Measurements from ENCODE around the gene FOXO1.

Gene FOXO1

GRCh38 chr13:40572961-40573360 is 93.5 kb downstream of the FOXO1 start:
- no peak for DNase-seq

DNA sequence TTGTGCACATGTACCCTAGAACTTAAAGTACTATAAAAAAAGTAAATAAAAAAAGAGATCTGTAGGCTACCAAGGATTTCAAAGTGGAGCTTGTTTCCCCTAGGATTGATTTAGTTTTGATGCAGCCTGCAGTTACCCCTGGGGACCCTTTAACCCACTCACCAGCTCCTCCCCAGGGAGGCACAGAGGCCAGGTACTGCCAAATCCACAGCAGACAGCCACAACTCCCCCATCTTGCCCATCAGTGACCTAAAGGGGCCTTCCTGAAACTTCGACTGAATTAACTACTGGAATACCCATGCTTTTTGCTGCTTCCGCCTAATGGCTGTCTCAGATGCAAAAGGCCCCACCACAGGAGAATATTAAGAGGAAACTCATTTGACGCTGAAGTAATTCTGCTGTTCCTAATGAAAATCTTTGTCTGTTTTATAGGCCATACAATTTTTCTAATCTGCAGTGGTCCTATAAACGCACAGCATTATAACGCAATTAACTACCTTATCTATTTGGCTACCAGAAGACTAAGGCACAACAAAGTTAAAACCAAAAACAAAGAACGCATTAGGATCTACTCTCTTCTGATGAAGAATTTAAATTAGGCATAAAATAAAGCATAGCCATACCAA is 95.0 kb downstream of the FOXO1 start:
- DNase-seq = no peak

DNA sequence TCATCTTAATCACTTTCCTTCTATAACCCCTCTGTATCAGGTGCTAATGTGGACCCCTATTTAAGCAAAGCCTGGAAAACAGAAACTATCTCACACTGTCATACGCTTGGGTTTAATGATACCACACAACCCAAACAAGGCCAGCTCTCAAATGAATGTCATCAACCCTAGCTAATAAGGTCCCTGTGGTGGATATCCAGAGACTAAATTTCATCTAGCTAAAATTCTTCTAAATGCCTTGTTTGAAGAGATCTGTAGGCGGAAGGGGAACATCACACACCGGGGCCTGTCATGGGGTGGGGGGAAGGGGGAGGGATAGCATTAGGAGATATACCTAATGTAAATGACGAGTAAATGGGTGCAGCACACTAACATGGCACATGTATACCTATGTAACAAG is 95.5 kb downstream of the FOXO1 start:
- DNase-seq = no peak

GRCh38 chr13:40569024-40569350 is 97.5 kb downstream of the FOXO1 start:
- DNase-seq = no peak

- no peak for DNase-seq
Measured at GRCh38 chr13:40568246-40569023, 98.0 kb downstream of the FOXO1 start.

DNA sequence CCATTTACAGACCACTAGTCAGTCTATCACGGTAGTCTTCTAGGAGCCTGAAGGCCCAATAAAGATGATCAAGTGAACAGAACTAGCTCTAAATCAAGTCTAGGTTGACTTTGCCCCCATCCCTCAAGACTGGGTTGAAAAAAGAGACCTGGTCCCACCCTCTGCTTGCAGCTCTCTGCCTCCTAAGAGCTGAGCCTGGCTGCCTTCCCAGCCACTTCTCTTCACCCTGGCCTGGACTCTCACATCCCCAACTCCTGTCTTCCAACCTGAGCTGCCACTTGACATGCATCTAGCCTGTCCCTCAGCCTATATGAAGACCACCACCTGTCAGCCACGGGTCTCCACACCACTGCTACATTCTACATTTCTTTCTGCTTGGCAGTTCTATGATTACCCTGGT is 99.6 kb downstream of the FOXO1 start:
- DNase-seq = no peak

DNA sequence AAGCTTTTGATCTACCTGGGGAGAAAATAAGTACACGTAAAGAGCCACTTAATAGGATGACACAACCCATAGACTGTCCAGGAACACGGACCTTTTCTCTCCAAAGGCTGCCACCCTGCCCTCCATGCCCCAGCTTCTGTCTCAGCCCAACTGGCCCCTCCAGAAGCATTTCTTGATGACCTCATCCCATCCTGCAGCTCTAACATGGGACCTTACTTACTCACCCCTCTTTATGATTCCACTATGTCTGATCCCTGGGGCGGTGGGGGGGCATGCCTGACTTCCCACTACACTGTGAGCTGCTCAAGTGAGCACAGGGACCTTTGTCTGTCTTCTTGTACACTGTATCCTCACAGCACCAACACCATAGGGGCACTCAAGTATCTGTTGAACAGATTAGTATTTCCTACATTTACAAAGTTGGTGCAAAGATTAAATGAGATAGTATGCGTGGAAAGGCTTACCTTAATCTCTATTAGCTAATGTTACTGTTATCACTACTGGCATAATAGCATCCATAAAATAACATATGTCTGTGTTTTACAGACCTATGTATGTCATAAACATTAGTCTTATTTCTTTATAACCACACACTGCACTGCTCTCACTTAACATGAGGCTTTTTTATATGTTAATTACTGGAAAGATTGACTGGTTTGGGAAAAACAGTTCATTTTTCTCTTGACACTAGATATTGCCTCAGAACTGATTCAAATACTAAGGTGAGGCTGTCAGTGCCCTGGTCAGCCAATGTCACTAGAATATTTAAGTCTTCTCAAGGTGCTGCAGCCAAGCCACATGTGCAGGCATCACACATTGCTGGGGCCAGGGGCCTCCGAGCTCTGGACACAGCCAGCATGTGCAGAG is 100.9 kb downstream of the FOXO1 start:
- DNase-seq = no peak

GRCh38 chr13:40564342-40565001 is 102.0 kb downstream of the FOXO1 start:
- DNase-seq = no peak

DNA sequence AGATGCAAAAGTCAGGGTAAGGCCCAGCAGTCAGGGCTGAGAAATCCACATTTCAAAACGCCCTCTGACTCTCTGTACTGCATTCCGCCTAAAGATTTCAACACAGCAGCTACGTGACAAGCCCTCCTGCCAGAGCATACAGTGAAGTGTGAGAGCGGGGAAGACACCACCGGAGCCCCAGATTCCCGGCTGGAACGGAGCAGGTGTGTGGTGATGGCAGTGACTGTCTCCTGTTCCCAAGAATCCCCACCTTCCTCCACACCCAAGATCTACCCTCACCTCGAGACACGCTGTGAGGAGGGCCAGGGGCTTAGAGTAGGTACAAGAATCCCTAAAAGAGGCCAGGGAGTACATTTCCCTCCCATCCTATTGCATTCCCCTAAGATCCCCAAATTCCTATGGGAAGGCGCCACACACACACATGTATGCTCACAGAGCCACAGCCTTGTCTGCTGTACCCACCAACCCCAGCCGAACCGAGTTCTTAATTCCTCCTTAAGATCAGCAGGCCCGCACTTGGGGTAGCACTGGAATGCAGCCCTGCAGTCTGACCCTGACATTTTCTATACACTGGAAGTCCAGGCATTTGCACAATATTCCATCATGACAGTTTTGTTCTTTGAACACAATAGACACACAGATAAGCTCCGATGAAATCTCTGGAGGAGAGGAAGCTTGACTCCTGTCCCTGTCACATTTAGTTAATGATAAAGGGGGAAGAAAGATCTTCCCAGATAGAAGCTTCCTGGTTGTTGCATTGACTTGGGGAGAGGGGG is 102.9 kb downstream of the FOXO1 start:
- DNase-seq = no peak

GRCh38 chr13:40562975-40563349 is 103.5 kb downstream of the FOXO1 start:
- no peak for DNase-seq

DNA sequence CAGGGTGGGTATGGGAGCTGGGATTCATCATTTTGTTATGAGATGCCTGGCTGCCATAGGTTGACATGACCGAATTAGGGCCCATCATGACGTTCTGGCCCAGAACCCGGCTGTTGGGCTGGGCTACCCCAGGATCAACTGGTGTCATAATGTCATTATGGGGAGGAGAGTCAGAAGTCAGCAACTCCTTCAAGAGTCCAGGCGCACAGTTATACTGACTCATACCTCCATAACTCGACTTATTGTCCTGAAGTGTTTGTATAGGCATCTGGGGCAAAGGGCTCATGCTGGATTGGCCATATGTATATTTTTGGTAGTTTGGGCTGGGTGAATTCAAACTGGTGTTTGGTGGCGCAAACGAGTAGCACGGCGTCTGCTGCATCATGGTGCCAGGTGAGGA is 106.5 kb downstream of the FOXO1 start:
- DNase-seq = no peak

GRCh38 chr13:40558656-40559055 is 107.8 kb downstream of the FOXO1 start:
- DNase-seq = no peak

DNA sequence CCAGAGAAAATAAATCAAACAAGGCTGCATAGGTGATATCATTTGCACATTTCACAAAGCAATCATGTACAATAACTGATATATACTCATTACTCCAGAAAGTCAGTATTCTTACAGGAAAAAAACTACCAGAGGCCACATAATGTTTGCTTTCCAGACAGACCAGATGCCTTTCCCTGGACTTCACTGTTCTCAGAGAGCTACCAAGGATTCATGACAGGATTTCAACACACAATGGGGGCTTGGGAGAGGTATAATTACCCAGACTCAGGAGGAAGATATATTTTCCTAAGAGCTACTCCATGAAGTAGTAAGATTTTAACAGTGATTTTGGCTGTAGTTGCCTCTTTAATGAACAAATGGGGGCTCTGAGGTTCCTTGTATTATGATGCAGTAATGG is 110.0 kb downstream of the FOXO1 start:
- DNase-seq = no peak

DNA sequence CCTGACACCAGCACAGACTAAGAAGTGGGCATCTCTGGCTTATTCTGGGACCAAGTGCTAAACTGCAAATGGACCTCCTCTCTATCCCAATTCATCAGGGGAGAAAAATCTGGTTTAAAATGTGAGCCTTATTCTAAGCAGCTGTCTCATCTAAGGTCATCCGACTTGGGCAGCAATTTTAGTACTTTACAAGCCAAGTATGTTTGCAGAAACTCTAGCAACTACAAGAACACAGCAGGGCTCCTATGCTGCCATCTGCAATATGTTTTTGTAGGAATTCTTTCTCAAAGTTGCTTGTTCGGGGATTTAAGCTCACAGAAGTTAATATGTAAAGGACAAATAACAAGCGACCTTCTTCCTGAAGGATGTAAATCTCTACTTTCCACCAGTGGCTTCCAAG is 113.1 kb downstream of the FOXO1 start:
- DNase-seq = no peak

DNA sequence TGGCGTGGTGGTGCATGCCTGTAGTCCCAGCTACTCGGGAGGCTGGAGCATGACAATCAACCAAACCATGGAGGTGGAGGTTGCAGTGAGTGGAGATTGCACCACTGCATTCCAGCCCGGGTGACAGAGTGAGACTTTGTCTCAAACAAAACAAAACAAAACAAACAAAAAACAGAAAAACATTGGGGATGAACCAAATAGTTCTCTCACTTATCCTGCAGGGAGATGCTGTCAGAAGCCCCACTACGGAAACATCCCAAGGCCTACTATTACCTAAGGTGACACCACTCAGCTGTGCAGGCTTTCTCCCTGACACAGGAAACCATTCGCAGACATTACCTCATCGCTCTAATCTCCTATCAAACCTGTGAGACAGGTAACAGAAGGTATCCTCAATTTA is 113.5 kb downstream of the FOXO1 start:
- no peak for DNase-seq

GRCh38 chr13:40550130-40550529 is 116.3 kb downstream of the FOXO1 start:
- no peak for DNase-seq

- DNase-seq = no peak
Measured at GRCh38 chr13:40549500-40550094, 116.8 kb downstream of the FOXO1 start.

DNA sequence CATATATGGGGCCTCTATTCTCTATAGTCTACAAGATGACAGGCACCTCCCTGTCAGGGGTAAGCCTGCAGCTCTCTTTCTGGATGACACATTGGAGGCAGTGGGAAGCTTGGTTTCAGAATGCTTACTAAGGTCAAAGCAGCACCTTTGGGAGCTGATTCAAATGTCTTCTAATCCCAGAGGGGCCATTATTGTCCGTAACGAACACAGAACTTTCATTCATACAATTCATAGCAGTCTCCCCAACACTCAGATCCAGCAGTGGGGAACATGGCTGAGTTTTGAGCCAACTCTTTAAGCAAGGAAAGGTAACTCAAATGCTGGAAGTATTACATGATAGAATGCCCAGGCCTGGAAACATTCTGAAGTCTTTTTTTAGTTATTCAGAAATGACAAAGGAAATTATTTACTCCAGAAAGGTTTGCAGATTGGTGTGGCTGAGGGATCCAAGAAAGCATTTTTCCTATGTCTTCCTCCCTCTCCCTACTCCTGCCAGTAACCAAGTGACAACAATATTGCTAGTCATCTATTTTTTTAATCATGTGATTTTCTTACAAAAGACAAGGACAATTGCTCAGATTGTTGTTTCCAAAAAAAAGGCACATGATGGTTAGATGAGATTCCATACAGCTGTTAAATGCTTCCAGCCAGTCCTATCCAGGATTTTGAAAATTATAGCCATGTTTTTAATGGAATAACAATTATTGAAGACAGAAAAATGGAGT is 118.7 kb downstream of the FOXO1 start:
- no peak for DNase-seq

GRCh38 chr13:40546047-40546446 is 120.4 kb downstream of the FOXO1 start:
- no peak for DNase-seq

- peak in 1 of 2 experiments; percentile 57 for DNase-seq
Measured at GRCh38 chr13:40540328-40541044, 126.0 kb downstream of the FOXO1 start.

Data from SW 1271 (cell line).